GM23338 (cell line): ENCODE data around the gene TUSC7. TPM values are rescaled to one million over a fixed set of nuclear protein-coding genes. Genes with fewer than 3 reads are reported as not detected.

Source experiments
- ATAC-seq: fragments of 200-7000 bp; cut with Tn5 transposase; 3 replicates; pipeline ENCODE4 v1.9.1; 2020
- DNase-seq: peaks from one replicate; pipeline ENCODE4 v3.0.0-alpha.2; 2015; ENCODE audit warnings: low spot score
- H2AFZ ChIP-seq: fragments of 200-600 bp; sonication (generic); 2 replicates; pipeline ENCODE4 v1.8.0; 2016; ENCODE audit warnings: antibody characterized with exemption, mild to moderate bottlenecking, moderate library complexity
- H3F3A ChIP-seq: fragments of 200-600 bp; sonication (generic); replicated peaks from 2 replicates; pipeline ENCODE4 v1.8.0; 2017; ENCODE audit warnings: antibody characterized with exemption, mixed run types, low read depth
- H3K27ac ChIP-seq: fragments of 200-600 bp; sonication (generic); 2 replicates; pipeline ENCODE4 v1.6.1; 2016; ENCODE audit warnings: low read depth
- H3K27me3 ChIP-seq: fragments of 200-600 bp; sonication (generic); 2 replicates; pipeline ENCODE4 v1.8.0; 2016; ENCODE audit warnings: mild to moderate bottlenecking, mixed run types, moderate library complexity; ENCODE audit not compliant: insufficient read depth
- H3K36me3 ChIP-seq: fragments of 200-600 bp; sonication (generic); 2 replicates; pipeline ENCODE4 v1.8.0; 2016; ENCODE audit warnings: mild to moderate bottlenecking; ENCODE audit not compliant: insufficient read depth
- H3K4me1 ChIP-seq: fragments of 200-600 bp; sonication (generic); 2 replicates; pipeline ENCODE4 v1.8.0; 2016; ENCODE audit warnings: mild to moderate bottlenecking, moderate library complexity; ENCODE audit not compliant: insufficient read depth
- H3K4me2 ChIP-seq: fragments of 200-600 bp; sonication (generic); 2 replicates; pipeline ENCODE4 v1.7.1; 2017; ENCODE audit warnings: mixed run types
- H3K4me3 ChIP-seq: fragments of 200-600 bp; sonication (generic); 2 replicates; pipeline ENCODE4 v1.6.1; 2016; ENCODE audit warnings: mixed run types
- H3K79me2 ChIP-seq: fragments of 200-600 bp; sonication (generic); replicated peaks from 2 replicates; pipeline ENCODE4 v1.8.0; 2017; ENCODE audit warnings: mild to moderate bottlenecking; ENCODE audit not compliant: insufficient read depth
- H3K9me2 ChIP-seq: fragments of 200-600 bp; sonication (generic); 2 replicates; pipeline ENCODE4 v1.8.0; 2017; ENCODE audit not compliant: insufficient read depth
- H4K20me1 ChIP-seq: fragments of 200-600 bp; sonication (generic); replicated peaks from 2 replicates; pipeline ENCODE4 v1.8.0; 2017; ENCODE audit warnings: mild to moderate bottlenecking; ENCODE audit not compliant: insufficient read depth
- H3K27ac Mint-ChIP-seq: 2 replicates; pipeline ENCODE4 v1.8.0; 2020; ENCODE audit warnings: inconsistent platforms, mild to moderate bottlenecking, moderate library complexity, mixed read lengths
- H3K27me3 Mint-ChIP-seq: 3 replicates; pipeline ENCODE4 v1.8.0; 2022; ENCODE audit warnings: low read depth, mild to moderate bottlenecking, moderate library complexity, mixed read lengths, inconsistent platforms; ENCODE audit not compliant: insufficient read depth, poor library complexity
- H3K36me3 Mint-ChIP-seq: 3 replicates; pipeline ENCODE4 v1.8.0; 2021; ENCODE audit warnings: low read depth, mild to moderate bottlenecking, inconsistent platforms, moderate library complexity, mixed read lengths
- H3K4me1 Mint-ChIP-seq: 3 replicates; pipeline ENCODE4 v1.8.0; 2020; ENCODE audit warnings: mild to moderate bottlenecking, inconsistent platforms, mixed read lengths
- H3K4me3 Mint-ChIP-seq: 3 replicates; pipeline ENCODE4 v1.8.0; 2021; ENCODE audit warnings: moderate library complexity, mild to moderate bottlenecking, inconsistent platforms, mixed read lengths
- H3K9me3 Mint-ChIP-seq: 3 replicates; pipeline ENCODE4 v1.8.0; 2020; ENCODE audit warnings: moderate library complexity, mild to moderate bottlenecking, inconsistent platforms, mixed read lengths
- EZH2 ChIP-seq: fragments of 200-600 bp; sonication (generic); IDR thresholded peaks from one replicate; pipeline ENCODE4 v1.8.0; 2017; ENCODE audit warnings: antibody characterized with exemption, mild to moderate bottlenecking, low read depth; ENCODE audit not compliant: unreplicated experiment
- EZH2phosphoT487 ChIP-seq: fragments of 200-600 bp; sonication (generic); IDR thresholded peaks from one replicate; pipeline ENCODE4 v1.8.1; 2018; ENCODE audit warnings: antibody characterized with exemption; ENCODE audit not compliant: unreplicated experiment
- JUNB ChIP-seq: IDR thresholded peaks from one replicate; pipeline ENCODE4 v1.6.1; 2016; ENCODE audit warnings: antibody characterized with exemption; ENCODE audit not compliant: unreplicated experiment
- NANOG ChIP-seq: IDR thresholded peaks from 2 replicates; pipeline ENCODE4 v1.6.1; 2016; ENCODE audit warnings: antibody characterized with exemption, borderline replicate concordance
- POLR2AphosphoS5 ChIP-seq: IDR thresholded peaks from 2 replicates; pipeline ENCODE4 v1.6.1; 2016; ENCODE audit warnings: antibody characterized with exemption, low read depth
- STAT1 ChIP-seq: IDR thresholded peaks from one replicate; pipeline ENCODE4 v1.6.1; 2016; ENCODE audit warnings: antibody characterized with exemption; ENCODE audit not compliant: unreplicated experiment
- ZNF114 ChIP-seq: fragments of 250-450 bp; sonication (Bioruptor Pico); IDR thresholded peaks from 2 replicates; pipeline ENCODE4 v1.5.0; 2020; ENCODE audit warnings: mild to moderate bottlenecking, moderate library complexity
- ZNF331 ChIP-seq: fragments of 250-450 bp; sonication (Bioruptor Pico); IDR thresholded peaks from 2 replicates; pipeline ENCODE4 v1.5.0; 2020; ENCODE audit warnings: low read depth, mild to moderate bottlenecking, moderate library complexity
- polyA plus RNA-seq: library from polyadenylated mRNA; unstranded; fragments of >200 nt; fragmentation: Nextera tagmentation; extraction: Ambion mirVana; gene quantifications from 2 replicates; pipeline ENCODE4 v1.2.1, GENCODE V29; 2016
- total RNA-seq: library from RNA; depleted of rRNA; stranded (reverse); fragments of >200 nt; shearing (Covaris generic); gene quantifications from 2 replicates; pipeline ENCODE4 v1.2.3, GENCODE V29; 2014
- TF ChIP-seq, protein P1 (sequence below): IDR thresholded peaks from 2 replicates; pipeline ENCODE4 v1.6.1; 2016; ENCODE audit warnings: antibody characterized with exemption
- TF ChIP-seq, protein P2 (sequence below): IDR thresholded peaks from one replicate; pipeline ENCODE4 v1.6.1; 2018; ENCODE audit warnings: antibody characterized with exemption; ENCODE audit not compliant: unreplicated experiment
- TF ChIP-seq, protein P3 (sequence below): fragments of 250-450 bp; sonication (Bioruptor Pico); IDR thresholded peaks from 2 replicates; pipeline ENCODE4 v1.5.0; 2020; ENCODE audit warnings: mild to moderate bottlenecking, moderate library complexity

Gene TUSC7
- total and polyA plus RNA-seq, 2 experiments from 2014 or later, result not detected

DNA sequence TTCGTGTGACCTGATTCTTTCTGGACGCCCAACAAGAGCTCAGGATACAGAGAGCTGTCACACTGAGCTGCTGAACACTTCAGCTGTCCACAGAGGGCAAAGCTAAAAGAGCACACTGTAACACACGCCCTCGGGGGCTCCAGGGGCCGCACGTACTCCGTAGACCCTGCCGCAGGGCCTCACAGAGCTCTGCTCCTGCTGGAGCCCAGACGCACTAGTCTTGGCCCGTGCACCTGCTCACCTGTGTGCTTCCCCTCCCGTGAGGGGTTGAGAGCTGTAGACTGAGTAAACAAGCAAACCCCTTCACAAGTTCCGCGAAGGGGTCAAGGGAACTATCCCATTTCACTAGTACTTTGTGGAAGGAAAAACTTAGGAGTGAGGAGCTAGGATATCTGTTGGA is 30.7 kb upstream of the TUSC7 start:
- DNase-seq, result no peak
- no peaks in the 10 kb centered on the region for H3K9me2 ChIP-seq
- peak overlapping the region; percentile 58; the same call in 1 of the 2 replicates for H2AFZ ChIP-seq
- no peaks in the 10 kb centered on the region for H4K20me1 ChIP-seq
- H3K79me2 ChIP-seq, result no peaks in the 10 kb centered on the region
- no peaks in the 10 kb centered on the region for H3K36me3 ChIP-seq
- TF ChIP-seq POLR2AphosphoS5 (no peak), ZNF114 (no peak), NANOG (no peak), JUNB (no peak), EZH2phosphoT487 (no peak)
- TF ChIP-seq, protein P1, sequence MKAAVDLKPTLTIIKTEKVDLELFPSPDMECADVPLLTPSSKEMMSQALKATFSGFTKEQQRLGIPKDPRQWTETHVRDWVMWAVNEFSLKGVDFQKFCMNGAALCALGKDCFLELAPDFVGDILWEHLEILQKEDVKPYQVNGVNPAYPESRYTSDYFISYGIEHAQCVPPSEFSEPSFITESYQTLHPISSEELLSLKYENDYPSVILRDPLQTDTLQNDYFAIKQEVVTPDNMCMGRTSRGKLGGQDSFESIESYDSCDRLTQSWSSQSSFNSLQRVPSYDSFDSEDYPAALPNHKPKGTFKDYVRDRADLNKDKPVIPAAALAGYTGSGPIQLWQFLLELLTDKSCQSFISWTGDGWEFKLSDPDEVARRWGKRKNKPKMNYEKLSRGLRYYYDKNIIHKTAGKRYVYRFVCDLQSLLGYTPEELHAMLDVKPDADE, result no peak
- H3F3A ChIP-seq, result no peaks in the 10 kb centered on the region
- no peak overlapping the region for H3K4me2 ChIP-seq
- Mint-ChIP-seq H3K4me3 (no peak overlapping the region), H3K27ac (no peak overlapping the region), H3K4me1 (peaks cover 4% of the 10 kb centered on the region; the same call in 2 of the 3 replicates), H3K27me3 (no peaks in the 10 kb centered on the region), H3K36me3 (no peaks in the 10 kb centered on the region), H3K9me3 (no peaks in the 10 kb centered on the region)
- peak; percentile 39; the same call in 1 of the 3 replicates for ATAC-seq
- no peak overlapping the region for H3K27ac ChIP-seq
- peaks cover 4% of the 10 kb centered on the region for H3K4me1 ChIP-seq
- H3K4me3 ChIP-seq, result no peak overlapping the region
- no peaks in the 10 kb centered on the region for H3K27me3 ChIP-seq

DNA sequence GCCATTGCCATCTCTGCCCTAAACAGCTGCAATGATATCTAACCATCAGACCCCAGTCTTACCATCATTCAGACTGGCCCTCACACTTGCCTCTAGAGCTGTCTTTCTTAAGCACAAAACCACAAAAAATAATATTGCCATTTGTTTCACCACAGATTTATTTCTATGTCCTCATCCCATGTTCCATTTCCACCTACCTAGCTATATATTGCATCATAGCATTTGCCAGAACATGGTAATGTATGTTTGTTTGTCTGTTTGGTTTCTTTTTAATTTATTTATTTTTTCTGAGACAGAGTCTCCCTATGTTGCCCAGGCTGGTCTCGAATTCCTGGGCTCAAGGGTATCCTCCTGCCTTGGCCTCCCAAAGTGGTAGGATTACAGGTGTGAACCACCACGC is 18.5 kb upstream of the TUSC7 start:
- H3K36me3 ChIP-seq, result no peaks in the 10 kb centered on the region
- H3K27me3 Mint-ChIP-seq, result no peaks in the 10 kb centered on the region
- H3K27ac ChIP-seq, result no peak overlapping the region
- no peaks in the 10 kb centered on the region for H3K36me3 Mint-ChIP-seq
- no peak overlapping the region for H3K27ac Mint-ChIP-seq
- no peaks in the 10 kb centered on the region for H3F3A ChIP-seq
- H2AFZ ChIP-seq, result no peak overlapping the region
- no peaks in the 10 kb centered on the region; the same call in 1 of the 2 replicates for H3K9me2 ChIP-seq
- peaks cover 3% of the 10 kb centered on the region for H3K4me1 ChIP-seq
- no peak overlapping the region for H3K4me3 Mint-ChIP-seq
- H3K4me2 ChIP-seq, result no peak overlapping the region
- no peaks in the 10 kb centered on the region for H3K79me2 ChIP-seq
- no peak for DNase-seq
- peaks cover 3% of the 10 kb centered on the region; the same call in 2 of the 3 replicates for H3K4me1 Mint-ChIP-seq
- no peak overlapping the region for H3K4me3 ChIP-seq
- H3K27me3 ChIP-seq, result no peaks in the 10 kb centered on the region
- H3K9me3 Mint-ChIP-seq, result no peaks in the 10 kb centered on the region
- no peaks in the 10 kb centered on the region for H4K20me1 ChIP-seq
- no peak for ATAC-seq
- no peak for TF ChIP-seq EZH2phosphoT487
- TF ChIP-seq, protein P2, sequence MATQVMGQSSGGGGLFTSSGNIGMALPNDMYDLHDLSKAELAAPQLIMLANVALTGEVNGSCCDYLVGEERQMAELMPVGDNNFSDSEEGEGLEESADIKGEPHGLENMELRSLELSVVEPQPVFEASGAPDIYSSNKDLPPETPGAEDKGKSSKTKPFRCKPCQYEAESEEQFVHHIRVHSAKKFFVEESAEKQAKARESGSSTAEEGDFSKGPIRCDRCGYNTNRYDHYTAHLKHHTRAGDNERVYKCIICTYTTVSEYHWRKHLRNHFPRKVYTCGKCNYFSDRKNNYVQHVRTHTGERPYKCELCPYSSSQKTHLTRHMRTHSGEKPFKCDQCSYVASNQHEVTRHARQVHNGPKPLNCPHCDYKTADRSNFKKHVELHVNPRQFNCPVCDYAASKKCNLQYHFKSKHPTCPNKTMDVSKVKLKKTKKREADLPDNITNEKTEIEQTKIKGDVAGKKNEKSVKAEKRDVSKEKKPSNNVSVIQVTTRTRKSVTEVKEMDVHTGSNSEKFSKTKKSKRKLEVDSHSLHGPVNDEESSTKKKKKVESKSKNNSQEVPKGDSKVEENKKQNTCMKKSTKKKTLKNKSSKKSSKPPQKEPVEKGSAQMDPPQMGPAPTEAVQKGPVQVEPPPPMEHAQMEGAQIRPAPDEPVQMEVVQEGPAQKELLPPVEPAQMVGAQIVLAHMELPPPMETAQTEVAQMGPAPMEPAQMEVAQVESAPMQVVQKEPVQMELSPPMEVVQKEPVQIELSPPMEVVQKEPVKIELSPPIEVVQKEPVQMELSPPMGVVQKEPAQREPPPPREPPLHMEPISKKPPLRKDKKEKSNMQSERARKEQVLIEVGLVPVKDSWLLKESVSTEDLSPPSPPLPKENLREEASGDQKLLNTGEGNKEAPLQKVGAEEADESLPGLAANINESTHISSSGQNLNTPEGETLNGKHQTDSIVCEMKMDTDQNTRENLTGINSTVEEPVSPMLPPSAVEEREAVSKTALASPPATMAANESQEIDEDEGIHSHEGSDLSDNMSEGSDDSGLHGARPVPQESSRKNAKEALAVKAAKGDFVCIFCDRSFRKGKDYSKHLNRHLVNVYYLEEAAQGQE, result no peak
- TF ChIP-seq ZNF331 (CRISPR knock-in tag), result no peak
- no peak for TF ChIP-seq JUNB
- no peak for TF ChIP-seq STAT1
- TF ChIP-seq POLR2AphosphoS5, result no peak
- TF ChIP-seq, protein P3, sequence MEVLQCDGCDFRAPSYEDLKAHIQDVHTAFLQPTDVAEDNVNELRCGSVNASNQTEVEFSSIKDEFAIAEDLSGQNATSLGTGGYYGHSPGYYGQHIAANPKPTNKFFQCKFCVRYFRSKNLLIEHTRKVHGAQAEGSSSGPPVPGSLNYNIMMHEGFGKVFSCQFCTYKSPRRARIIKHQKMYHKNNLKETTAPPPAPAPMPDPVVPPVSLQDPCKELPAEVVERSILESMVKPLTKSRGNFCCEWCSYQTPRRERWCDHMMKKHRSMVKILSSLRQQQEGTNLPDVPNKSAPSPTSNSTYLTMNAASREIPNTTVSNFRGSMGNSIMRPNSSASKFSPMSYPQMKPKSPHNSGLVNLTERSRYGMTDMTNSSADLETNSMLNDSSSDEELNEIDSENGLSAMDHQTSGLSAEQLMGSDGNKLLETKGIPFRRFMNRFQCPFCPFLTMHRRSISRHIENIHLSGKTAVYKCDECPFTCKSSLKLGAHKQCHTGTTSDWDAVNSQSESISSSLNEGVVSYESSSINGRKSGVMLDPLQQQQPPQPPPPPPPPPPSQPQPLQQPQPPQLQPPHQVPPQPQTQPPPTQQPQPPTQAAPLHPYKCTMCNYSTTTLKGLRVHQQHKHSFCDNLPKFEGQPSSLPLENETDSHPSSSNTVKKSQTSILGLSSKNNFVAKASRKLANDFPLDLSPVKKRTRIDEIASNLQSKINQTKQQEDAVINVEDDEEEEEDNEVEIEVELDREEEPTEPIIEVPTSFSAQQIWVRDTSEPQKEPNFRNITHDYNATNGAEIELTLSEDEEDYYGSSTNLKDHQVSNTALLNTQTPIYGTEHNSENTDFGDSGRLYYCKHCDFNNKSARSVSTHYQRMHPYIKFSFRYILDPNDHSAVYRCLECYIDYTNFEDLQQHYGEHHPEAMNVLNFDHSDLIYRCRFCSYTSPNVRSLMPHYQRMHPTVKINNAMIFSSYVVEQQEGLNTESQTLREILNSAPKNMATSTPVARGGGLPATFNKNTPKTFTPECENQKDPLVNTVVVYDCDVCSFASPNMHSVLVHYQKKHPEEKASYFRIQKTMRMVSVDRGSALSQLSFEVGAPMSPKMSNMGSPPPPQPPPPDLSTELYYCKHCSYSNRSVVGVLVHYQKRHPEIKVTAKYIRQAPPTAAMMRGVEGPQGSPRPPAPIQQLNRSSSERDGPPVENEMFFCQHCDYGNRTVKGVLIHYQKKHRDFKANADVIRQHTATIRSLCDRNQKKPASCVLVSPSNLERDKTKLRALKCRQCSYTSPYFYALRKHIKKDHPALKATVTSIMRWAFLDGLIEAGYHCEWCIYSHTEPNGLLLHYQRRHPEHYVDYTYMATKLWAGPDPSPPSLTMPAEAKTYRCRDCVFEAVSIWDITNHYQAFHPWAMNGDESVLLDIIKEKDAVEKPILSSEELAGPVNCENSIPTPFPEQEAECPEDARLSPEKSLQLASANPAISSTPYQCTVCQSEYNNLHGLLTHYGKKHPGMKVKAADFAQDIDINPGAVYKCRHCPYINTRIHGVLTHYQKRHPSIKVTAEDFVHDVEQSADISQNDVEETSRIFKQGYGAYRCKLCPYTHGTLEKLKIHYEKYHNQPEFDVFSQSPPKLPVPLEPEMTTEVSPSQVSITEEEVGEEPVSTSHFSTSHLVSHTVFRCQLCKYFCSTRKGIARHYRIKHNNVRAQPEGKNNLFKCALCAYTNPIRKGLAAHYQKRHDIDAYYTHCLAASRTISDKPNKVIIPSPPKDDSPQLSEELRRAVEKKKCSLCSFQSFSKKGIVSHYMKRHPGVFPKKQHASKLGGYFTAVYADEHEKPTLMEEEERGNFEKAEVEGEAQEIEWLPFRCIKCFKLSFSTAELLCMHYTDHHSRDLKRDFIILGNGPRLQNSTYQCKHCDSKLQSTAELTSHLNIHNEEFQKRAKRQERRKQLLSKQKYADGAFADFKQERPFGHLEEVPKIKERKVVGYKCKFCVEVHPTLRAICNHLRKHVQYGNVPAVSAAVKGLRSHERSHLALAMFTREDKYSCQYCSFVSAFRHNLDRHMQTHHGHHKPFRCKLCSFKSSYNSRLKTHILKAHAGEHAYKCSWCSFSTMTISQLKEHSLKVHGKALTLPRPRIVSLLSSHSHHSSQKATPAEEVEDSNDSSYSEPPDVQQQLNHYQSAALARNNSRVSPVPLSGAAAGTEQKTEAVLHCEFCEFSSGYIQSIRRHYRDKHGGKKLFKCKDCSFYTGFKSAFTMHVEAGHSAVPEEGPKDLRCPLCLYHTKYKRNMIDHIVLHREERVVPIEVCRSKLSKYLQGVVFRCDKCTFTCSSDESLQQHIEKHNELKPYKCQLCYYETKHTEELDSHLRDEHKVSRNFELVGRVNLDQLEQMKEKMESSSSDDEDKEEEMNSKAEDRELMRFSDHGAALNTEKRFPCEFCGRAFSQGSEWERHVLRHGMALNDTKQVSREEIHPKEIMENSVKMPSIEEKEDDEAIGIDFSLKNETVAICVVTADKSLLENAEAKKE (CRISPR knock-in tag), result no peak
- no peak for TF ChIP-seq ZNF114
- no peak for TF ChIP-seq EZH2
